ENCODE measurements around the gene TRMT1.

Gene TRMT1

GRCh38 chr19:13121551-13122274 is 5.2 kb upstream of the TRMT1 start:
- in situ Hi-C loops (cut with HindIII; ENCODE audit: low sequenced_read_pairs), result no loop called here
- no peak for DNase-seq (ENCODE audit: low read depth)
- no peak overlapping the region for H3K4me3 ChIP-seq (ENCODE audit: low read depth, low read length)
- TF ChIP-seq, protein P1, sequence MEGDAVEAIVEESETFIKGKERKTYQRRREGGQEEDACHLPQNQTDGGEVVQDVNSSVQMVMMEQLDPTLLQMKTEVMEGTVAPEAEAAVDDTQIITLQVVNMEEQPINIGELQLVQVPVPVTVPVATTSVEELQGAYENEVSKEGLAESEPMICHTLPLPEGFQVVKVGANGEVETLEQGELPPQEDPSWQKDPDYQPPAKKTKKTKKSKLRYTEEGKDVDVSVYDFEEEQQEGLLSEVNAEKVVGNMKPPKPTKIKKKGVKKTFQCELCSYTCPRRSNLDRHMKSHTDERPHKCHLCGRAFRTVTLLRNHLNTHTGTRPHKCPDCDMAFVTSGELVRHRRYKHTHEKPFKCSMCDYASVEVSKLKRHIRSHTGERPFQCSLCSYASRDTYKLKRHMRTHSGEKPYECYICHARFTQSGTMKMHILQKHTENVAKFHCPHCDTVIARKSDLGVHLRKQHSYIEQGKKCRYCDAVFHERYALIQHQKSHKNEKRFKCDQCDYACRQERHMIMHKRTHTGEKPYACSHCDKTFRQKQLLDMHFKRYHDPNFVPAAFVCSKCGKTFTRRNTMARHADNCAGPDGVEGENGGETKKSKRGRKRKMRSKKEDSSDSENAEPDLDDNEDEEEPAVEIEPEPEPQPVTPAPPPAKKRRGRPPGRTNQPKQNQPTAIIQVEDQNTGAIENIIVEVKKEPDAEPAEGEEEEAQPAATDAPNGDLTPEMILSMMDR (IDR thresholded peaks at IDR 0.05; ENCODE audit: low read depth, low read length, missing control alignments), result no peak

- in situ Hi-C loops (cut with HindIII; ENCODE audit: low sequenced_read_pairs), result no loop called here
- H3K4me3 ChIP-seq (ENCODE audit: low read depth, low read length), result no peak overlapping the region
- TF ChIP-seq, protein P1 (IDR thresholded peaks at IDR 0.05; ENCODE audit: low read depth, low read length, missing control alignments), result no peak
- DNase-seq (ENCODE audit: low read depth), result no peak
These were observed 4.3 kb upstream of the TRMT1 start for GRCh38 chr19:13120817-13121216.

DNA sequence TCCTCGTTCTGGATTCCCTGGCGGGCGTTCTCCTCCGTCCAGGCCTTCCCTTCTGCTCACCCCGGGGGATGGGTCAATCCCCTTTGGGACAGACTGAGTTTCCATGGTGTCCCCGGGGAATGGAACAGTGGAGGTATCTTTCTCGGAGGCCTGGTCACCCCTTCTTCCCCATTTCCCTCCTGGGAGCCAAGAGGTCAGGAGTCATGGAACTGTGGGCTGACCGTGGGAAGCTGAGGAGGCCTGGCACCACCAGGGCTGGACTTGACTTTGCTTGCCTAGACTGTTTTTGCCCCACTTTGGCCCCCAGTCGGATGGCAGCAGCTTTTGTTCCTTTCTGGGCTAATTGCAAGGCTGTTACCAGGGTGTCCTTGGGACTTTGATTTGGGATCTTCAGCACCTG is 3.5 kb upstream of the TRMT1 start:
- H3K4me3 ChIP-seq (ENCODE audit: low read depth, low read length), result peak overlapping the region; percentile 91
- in situ Hi-C loops (cut with HindIII; ENCODE audit: low sequenced_read_pairs), result no loop called here
- TF ChIP-seq, protein P1 (IDR thresholded peaks at IDR 0.05; ENCODE audit: low read depth, low read length, missing control alignments), result no peak
- DNase-seq (ENCODE audit: low read depth), result no peak

- TF ChIP-seq, protein P1 (IDR thresholded peaks at IDR 0.05; ENCODE audit: low read depth, low read length, missing control alignments), result no peak
- H3K4me3 ChIP-seq (ENCODE audit: low read depth, low read length), result peak overlapping the region; percentile 91
- DNase-seq (ENCODE audit: low read depth), result no peak
- in situ Hi-C loops (cut with HindIII; ENCODE audit: low sequenced_read_pairs), result no loop called here
These were observed 3.1 kb upstream of the TRMT1 start for GRCh38 chr19:13119627-13120026.

DNA sequence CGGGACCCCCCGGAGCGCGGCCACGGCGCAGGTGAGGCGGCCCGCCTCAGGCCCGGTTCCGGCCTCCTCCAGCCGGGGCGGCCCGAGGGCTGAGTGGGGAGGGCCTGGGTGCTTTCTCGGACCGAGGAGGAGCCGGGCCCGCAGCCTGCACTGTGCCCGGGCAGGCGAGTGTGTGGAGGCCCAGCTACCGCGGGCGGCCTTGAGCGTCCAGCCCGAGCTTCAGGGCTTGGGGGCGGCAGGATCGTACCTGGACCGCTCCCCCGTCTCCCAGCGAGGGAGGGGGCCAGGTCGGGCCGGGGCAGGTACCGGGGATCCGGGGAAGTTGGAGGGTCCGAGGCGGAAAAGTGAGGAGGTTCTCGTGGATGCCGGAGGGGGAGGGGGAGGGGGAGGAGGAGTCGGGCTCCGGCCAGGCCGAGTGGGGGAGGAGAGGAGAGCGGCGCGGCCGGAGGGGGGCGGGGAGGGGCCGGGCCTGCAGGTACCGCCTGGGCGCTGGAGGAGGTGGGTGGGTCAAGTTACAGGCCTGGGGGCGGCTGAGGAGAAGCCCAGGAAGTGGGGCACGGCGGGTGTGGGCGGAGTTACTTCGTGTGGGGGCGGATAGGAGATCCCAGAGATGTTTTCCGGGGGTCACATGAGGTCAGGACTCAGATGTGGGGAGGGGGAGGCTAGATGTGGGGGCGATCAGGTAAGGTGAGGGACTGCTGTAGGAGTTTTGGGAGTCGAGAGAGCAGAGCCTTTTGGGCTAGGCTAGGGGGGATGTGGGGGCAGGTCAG is 2.1 kb upstream of the TRMT1 start:
- TF ChIP-seq, protein P1 (IDR thresholded peaks at IDR 0.05; ENCODE audit: low read depth, low read length, missing control alignments), result no peak
- in situ Hi-C loops (cut with HindIII; ENCODE audit: low sequenced_read_pairs), result no loop called here
- peak overlapping the region; percentile 91 for H3K4me3 ChIP-seq (ENCODE audit: low read depth, low read length)
- DNase-seq (ENCODE audit: low read depth), result no peak

DNA sequence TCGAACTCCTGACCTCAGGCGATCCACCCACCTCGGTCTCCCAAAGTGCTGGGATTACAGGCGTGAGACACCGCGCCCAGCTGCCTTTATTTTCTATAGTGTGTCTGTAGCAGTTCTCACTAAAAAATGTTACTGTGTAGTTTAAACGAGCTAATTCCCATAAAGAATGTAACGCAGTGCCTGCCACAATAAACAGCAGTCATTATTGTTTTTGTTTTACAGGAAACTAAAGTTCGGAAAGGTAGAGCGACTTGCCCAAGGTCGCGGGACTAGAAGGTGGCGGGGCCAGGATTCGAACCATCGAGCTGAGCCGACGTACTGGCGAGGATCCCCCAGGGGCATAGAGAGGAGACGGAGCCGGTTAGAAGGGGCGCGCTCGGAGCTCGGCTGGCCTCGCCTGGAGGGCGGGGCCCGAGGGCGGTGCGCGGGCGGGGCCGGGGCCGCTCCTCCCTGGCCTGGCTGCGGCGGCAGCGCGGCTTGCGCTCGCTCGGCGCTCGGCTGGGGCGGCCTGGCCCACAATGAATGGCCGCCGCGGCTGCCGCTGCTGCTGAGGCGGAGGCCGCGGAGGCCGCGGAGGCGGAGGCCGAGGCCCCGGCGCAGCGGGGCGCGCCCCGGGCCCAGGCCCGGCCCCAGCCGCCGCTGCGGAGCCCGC is 1.4 kb upstream of the TRMT1 start, which contains the start of gene NACC1:
Gene NACC1, plus strand, starts transcription at position 493 of the 652 bp plus-strand sequence. CDS start 16,944 bp downstream, outside the sequence.
- in situ Hi-C loops (cut with HindIII; ENCODE audit: low sequenced_read_pairs), result no loop called here
- H3K4me3 ChIP-seq (ENCODE audit: low read depth, low read length), result peak within 1 kb of the TSS; percentile 91
- TF ChIP-seq, protein P1 (IDR thresholded peaks at IDR 0.05; ENCODE audit: low read depth, low read length, missing control alignments), result no peak
- DNase-seq (ENCODE audit: low read depth), result peak; percentile 60

Data from astrocyte of the cerebellum (primary cell).